DND-41 (cell line): ENCODE data around the gene SETD1A.

Source experiments
- ATAC-seq: fragments of 200-7000 bp; cut with Tn5 transposase; 3 replicates; pipeline ENCODE4 v1.9.1; 2021; ENCODE audit warnings: low read depth; ENCODE audit not compliant: insufficient read depth
- DNase-seq: peaks from one replicate; pipeline ENCODE4 v3.0.0-alpha.2; 2020
- H2AFZ ChIP-seq: 2 replicates; pipeline ENCODE4 v1.6.0; 2012; ENCODE audit warnings: low read depth, low read length
- H3K27ac ChIP-seq: 2 replicates; pipeline ENCODE4 v1.5.1; 2012; ENCODE audit warnings: low read length, inconsistent platforms
- H3K27me3 ChIP-seq: fragments of 200-600 bp; sonication (generic); 2 replicates; pipeline ENCODE4 v1.6.0; 2012; ENCODE audit warnings: low read length, mild to moderate bottlenecking, inconsistent platforms; ENCODE audit not compliant: insufficient read depth, poor library complexity
- H3K36me3 ChIP-seq: 2 replicates; pipeline ENCODE4 v1.5.1; 2012; ENCODE audit warnings: low read length, inconsistent platforms; ENCODE audit not compliant: insufficient read depth
- H3K4me1 ChIP-seq: 2 replicates; pipeline ENCODE4 v1.5.1; 2012; ENCODE audit warnings: mild to moderate bottlenecking, low read length; ENCODE audit not compliant: insufficient read depth
- H3K4me2 ChIP-seq: 2 replicates; pipeline ENCODE4 v1.6.0; 2012; ENCODE audit warnings: mild to moderate bottlenecking, moderate library complexity, low read length, inconsistent platforms; ENCODE audit not compliant: insufficient read depth
- H3K4me3 ChIP-seq, 2 experiments: fragments of 200-600 bp in 1 of 2; shearing (Covaris generic) in 1 of 2; 2 replicates each; pipeline ENCODE4 v1.5.1; 2012 to 2016; ENCODE audit warnings: inconsistent platforms in 2 of 2, low read length in 2 of 2, mild to moderate bottlenecking in 2 of 2, low read depth in 1 of 2, moderate library complexity in 1 of 2
- H3K79me2 ChIP-seq: 2 replicates; pipeline ENCODE4 v1.6.0; 2012; ENCODE audit warnings: low read length, inconsistent platforms; ENCODE audit not compliant: insufficient read depth
- H3K9ac ChIP-seq: 2 replicates; pipeline ENCODE4 v1.6.0; 2012; ENCODE audit warnings: low read depth, mild to moderate bottlenecking, inconsistent platforms, low read length, moderate library complexity
- H3K9me3 ChIP-seq: 2 replicates; pipeline ENCODE4 v1.5.1; 2012; ENCODE audit warnings: low read length, moderate library complexity, mild to moderate bottlenecking, inconsistent platforms; ENCODE audit not compliant: insufficient read depth, severe bottlenecking
- H4K20me1 ChIP-seq: 2 replicates; pipeline ENCODE4 v1.6.0; 2012; ENCODE audit warnings: low read length; ENCODE audit not compliant: insufficient read depth
- EZH2 ChIP-seq: IDR thresholded peaks from 3 replicates; pipeline ENCODE4 v1.6.1; 2012; ENCODE audit warnings: borderline replicate concordance, low read depth, mild to moderate bottlenecking, moderate library complexity, low read length, inconsistent platforms; ENCODE audit not compliant: severe bottlenecking
- TF ChIP-seq, protein P1 (sequence below): IDR thresholded peaks from 2 replicates; pipeline ENCODE4 v1.5.1; 2012; ENCODE audit warnings: borderline replicate concordance, low read length, moderate library complexity, mild to moderate bottlenecking; ENCODE audit not compliant: poor library complexity, severe bottlenecking; ENCODE audit errors: extremely low read depth

SETD1A gene

DNA sequence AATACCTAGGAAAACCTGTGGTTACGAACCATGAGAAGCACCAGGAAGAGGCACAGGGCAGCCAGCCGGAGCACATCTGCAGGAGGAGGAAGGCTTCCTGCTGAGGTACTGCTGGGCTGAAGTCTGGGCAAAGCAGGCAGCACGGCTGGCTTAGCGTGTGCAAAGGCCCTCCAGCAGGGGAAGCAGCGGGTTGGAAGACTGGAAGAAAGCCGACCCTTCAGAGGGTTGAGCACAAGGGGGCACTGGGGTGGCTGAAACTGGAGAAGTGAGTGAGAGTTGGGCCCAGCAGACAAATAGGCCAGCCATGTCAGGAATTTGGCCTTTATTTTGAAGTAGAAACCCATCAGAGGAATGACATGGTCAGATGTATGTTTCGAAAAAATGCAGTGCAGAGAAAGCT, 15.3 kb downstream of the SETD1A start:
- TF ChIP-seq, protein P1, sequence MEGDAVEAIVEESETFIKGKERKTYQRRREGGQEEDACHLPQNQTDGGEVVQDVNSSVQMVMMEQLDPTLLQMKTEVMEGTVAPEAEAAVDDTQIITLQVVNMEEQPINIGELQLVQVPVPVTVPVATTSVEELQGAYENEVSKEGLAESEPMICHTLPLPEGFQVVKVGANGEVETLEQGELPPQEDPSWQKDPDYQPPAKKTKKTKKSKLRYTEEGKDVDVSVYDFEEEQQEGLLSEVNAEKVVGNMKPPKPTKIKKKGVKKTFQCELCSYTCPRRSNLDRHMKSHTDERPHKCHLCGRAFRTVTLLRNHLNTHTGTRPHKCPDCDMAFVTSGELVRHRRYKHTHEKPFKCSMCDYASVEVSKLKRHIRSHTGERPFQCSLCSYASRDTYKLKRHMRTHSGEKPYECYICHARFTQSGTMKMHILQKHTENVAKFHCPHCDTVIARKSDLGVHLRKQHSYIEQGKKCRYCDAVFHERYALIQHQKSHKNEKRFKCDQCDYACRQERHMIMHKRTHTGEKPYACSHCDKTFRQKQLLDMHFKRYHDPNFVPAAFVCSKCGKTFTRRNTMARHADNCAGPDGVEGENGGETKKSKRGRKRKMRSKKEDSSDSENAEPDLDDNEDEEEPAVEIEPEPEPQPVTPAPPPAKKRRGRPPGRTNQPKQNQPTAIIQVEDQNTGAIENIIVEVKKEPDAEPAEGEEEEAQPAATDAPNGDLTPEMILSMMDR, result peak; percentile 28
- no peak for TF ChIP-seq EZH2
- Histone ChIP-seq H4K20me1 (peaks cover 14% of the 10 kb centered on the region), H3K4me1 (no peaks in the 10 kb centered on the region), H3K27me3 (no peaks in the 10 kb centered on the region), H3K9me3 (no peaks in the 10 kb centered on the region), H3K4me2 (no peak overlapping the region), H3K4me3 (no peak overlapping the region), H2AFZ (no peak overlapping the region), H3K27ac (no peak overlapping the region), H3K79me2 (0 out of 2 replicates have a peak, but pooled peaks cover 2% of the 10 kb centered on the region), H3K36me3 (peaks cover 95% of the 10 kb centered on the region), H3K9ac (no peak overlapping the region)
- ATAC-seq (no peak), DNase-seq (no peak)

DNA sequence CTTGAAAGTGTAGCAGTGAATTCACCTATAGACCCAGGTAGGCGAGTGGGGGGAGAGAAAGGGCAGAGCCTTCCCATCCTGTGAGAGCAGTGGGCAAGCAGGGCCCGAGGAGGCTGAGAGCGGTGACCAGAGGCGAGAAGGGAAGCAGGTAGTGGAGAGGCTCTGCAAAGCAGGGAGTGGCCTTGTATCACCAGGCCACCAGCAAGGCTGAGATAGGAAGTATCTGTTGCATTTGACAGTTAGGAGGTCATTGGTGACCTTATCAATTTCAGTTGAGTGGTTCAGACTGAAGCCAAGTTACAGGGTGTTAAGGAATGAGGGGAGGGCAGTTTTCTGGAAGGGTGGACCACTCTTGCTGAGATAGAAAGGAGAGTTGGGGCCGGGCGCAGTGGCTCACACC, 16.8 kb downstream of the SETD1A start:
- Histone ChIP-seq H4K20me1 (peaks cover 14% of the 10 kb centered on the region), H3K4me2 (no peak overlapping the region), H3K9ac (no peak overlapping the region), H3K79me2 (no peaks in the 10 kb centered on the region), H3K4me1 (no peaks in the 10 kb centered on the region), H3K27ac (no peak overlapping the region), H3K9me3 (no peaks in the 10 kb centered on the region), H3K36me3 (peaks cover 96% of the 10 kb centered on the region), H3K27me3 (no peaks in the 10 kb centered on the region), H3K4me3 (no peak overlapping the region), H2AFZ (no peak overlapping the region)
- DNase-seq, result no peak
- ATAC-seq, result no peak
- TF ChIP-seq, protein P1, result no peak
- TF ChIP-seq EZH2, result no peak

DNA sequence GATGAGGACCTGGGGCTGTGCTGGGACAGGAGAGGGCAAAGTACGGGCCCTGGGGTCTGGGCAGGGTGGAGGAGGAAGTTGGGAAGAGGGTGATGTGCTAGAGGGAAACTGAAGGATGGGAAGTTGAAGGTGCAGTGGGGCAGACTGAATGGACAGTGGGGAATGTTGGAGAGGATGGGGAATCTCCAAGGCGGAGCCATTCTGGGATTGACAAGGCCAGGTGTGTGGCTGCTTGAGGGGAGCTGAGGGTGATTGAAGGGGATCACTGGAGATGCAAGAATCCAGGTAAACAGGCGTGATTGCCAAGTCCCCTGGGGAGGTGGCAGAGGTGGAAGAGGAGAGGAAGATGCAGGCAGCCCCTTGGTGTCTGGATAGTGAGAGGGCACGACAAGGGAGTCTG, 18.9 kb downstream of the SETD1A start:
- H3K9me3 ChIP-seq, result no peaks in the 10 kb centered on the region
- H3K27me3 ChIP-seq, result no peaks in the 10 kb centered on the region
- no peaks in the 10 kb centered on the region for H3K4me1 ChIP-seq
- TF ChIP-seq, protein P1, result no peak
- no peak for TF ChIP-seq EZH2
- H3K27ac ChIP-seq, result no peak overlapping the region
- DNase-seq, result no peak
- ATAC-seq, result no peak
- no peak overlapping the region for H2AFZ ChIP-seq
- H3K36me3 ChIP-seq, result peaks cover 95% of the 10 kb centered on the region
- no peak overlapping the region for H3K4me2 ChIP-seq
- H3K4me3 ChIP-seq, result no peak overlapping the region
- H4K20me1 ChIP-seq, result peaks cover 14% of the 10 kb centered on the region
- H3K9ac ChIP-seq, result no peak overlapping the region
- no peaks in the 10 kb centered on the region for H3K79me2 ChIP-seq

DNA sequence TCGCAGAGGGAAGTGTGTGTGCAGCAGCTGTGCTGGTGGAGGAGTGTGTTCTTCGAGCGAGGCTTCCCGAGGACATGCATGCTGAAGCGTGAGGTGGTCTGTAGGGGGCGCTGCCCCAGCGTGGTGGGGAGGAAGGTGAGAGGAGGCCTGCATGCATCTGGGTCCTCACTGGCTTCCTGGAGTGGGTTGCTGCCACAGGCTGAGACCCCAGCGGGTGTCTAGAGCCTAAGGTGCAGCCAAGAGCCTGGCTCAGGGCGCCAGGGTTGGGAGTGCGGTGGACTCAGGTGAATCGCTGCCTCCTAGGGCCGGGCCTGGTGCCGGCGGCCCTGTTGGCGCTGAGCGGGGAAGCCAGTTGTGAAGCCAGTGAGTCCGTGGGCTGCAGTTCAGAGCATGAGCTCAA, 19.9 kb downstream of the SETD1A start:
- DNase-seq (peak; percentile 33), ATAC-seq (no peak; the same call in 2 of the 3 replicates)
- TF ChIP-seq, protein P1, result peak; percentile 65
- TF ChIP-seq EZH2, result no peak
- H3K4me3 ChIP-seq, result no peak overlapping the region
- H3K9me3 ChIP-seq, result no peaks in the 10 kb centered on the region
- no peaks in the 10 kb centered on the region for H3K4me1 ChIP-seq
- H3K27ac ChIP-seq, result no peak overlapping the region
- peaks cover 14% of the 10 kb centered on the region for H4K20me1 ChIP-seq
- peaks cover 93% of the 10 kb centered on the region for H3K36me3 ChIP-seq
- H3K27me3 ChIP-seq, result no peaks in the 10 kb centered on the region
- no peak overlapping the region for H3K4me2 ChIP-seq
- no peak overlapping the region for H2AFZ ChIP-seq
- H3K9ac ChIP-seq, result no peak overlapping the region
- no peaks in the 10 kb centered on the region for H3K79me2 ChIP-seq
